OCI-LY7 (cell line): ENCODE measurements around the gene TBXA2R. TPM values are rescaled to one million over a fixed set of nuclear protein-coding genes. Genes with fewer than 3 reads are reported as not detected.

Experiments used
- BruUV-seq: library from RNA; stranded (reverse); fragments of 400-500 nt; replicated peaks from 2 replicates; lab custom pipeline; 2021; lab: Mats Ljungman, UMichigan
- CTCF ChIA-PET: fragments of 300-600 bp; sonication (Branson Sonifier 250); formaldehyde crosslinking; loops from one replicate; lab custom pipeline; 2022; ENCODE audit warnings: antibody characterized with exemption; ENCODE audit not compliant: unreplicated experiment; lab: Charles Lee
- POLR2A ChIA-PET: fragments of 300-600 bp; sonication (Branson Sonifier 250); formaldehyde crosslinking; loops from one replicate; lab custom pipeline; 2022; ENCODE audit warnings: antibody characterized with exemption; lab: Charles Lee
- DNase-seq: peaks from one replicate; pipeline ENCODE4 v3.0.0-alpha.2; 2015; ENCODE audit warnings: low spot score
- H2AFZ ChIP-seq: fragments of 200-600 bp; sonication (generic), shearing (Covaris generic); 2 replicates; pipeline ENCODE4 v1.6.1; 2014; ENCODE audit warnings: mild to moderate bottlenecking, antibody characterized with exemption, low read length, moderate library complexity
- H3K27ac ChIP-seq: fragments of 200-600 bp; sonication (generic); 2 replicates; pipeline ENCODE4 v1.5.1; 2014; ENCODE audit warnings: mixed run types, low read depth, mild to moderate bottlenecking, moderate library complexity, low read length, inconsistent platforms; ENCODE audit not compliant: poor library complexity, severe bottlenecking
- H3K36me3 ChIP-seq: fragments of 200-600 bp; sonication (generic); 2 replicates; pipeline ENCODE4 v1.6.1; 2014; ENCODE audit warnings: mild to moderate bottlenecking, antibody characterized with exemption, low read length, moderate library complexity, mixed read lengths; ENCODE audit not compliant: insufficient read depth
- H3K4me1 ChIP-seq: fragments of 200-600 bp; sonication (generic); 2 replicates; pipeline ENCODE4 v1.5.1; 2014; ENCODE audit warnings: mild to moderate bottlenecking, low read length; ENCODE audit not compliant: insufficient read depth, poor library complexity, severe bottlenecking
- H3K4me2 ChIP-seq: fragments of 200-600 bp; sonication (generic); 2 replicates; pipeline ENCODE4 v1.6.1; 2014; ENCODE audit warnings: mild to moderate bottlenecking, low read length
- H3K4me3 ChIP-seq: fragments of 200-600 bp; sonication (generic); 2 replicates; pipeline ENCODE4 v1.5.1; 2014; ENCODE audit warnings: mild to moderate bottlenecking, low read depth, low read length; ENCODE audit not compliant: poor library complexity, severe bottlenecking
- H3K79me2 ChIP-seq: fragments of 200-600 bp; sonication (generic); 2 replicates; pipeline ENCODE4 v1.6.1; 2016; ENCODE audit warnings: low read depth, mild to moderate bottlenecking, low read length, moderate library complexity, mixed read lengths; ENCODE audit not compliant: insufficient read depth
- H3K9me2 ChIP-seq: fragments of 200-600 bp; sonication (generic); 2 replicates; pipeline ENCODE4 v1.6.1; 2016; ENCODE audit warnings: mild to moderate bottlenecking, low read length, mixed read lengths; ENCODE audit not compliant: insufficient read depth
- H3K9me3 ChIP-seq: fragments of 200-600 bp; sonication (generic); 2 replicates; pipeline ENCODE4 v1.6.1; 2014; ENCODE audit warnings: mild to moderate bottlenecking, mixed run types, low read length, mixed read lengths
- H4K20me1 ChIP-seq: fragments of 200-600 bp; sonication (generic); 2 replicates; pipeline ENCODE4 v1.6.1; 2014; ENCODE audit warnings: mild to moderate bottlenecking, antibody characterized with exemption, low read length, moderate library complexity, mixed read lengths; ENCODE audit not compliant: insufficient read depth
- EZH2phosphoT487 ChIP-seq: fragments of 200-600 bp; sonication (generic); IDR thresholded peaks from 2 replicates; pipeline ENCODE4 v1.6.1; 2018; ENCODE audit warnings: low read depth, borderline replicate concordance, mild to moderate bottlenecking, mixed run types, antibody characterized with exemption, low read length, moderate library complexity, mixed read lengths
- intact Hi-C: fragments of 100-400 bp; cut with micrococcal nuclease; formaldehyde crosslinking; loops from one replicate; pipeline ENCODE4 v1.10.0; 2022; ENCODE audit not compliant: unreplicated experiment
- total RNA-seq, 2 experiments: library from RNA; depleted of rRNA in 1 of 2; stranded (reverse); fragments of >200 nt in 1 of 2; shearing (Covaris generic) in 1 of 2; gene quantifications; 2 replicates each; pipeline ENCODE4 v1.2.3, GENCODE V29; 2014 to 2022
- TF ChIP-seq, protein P1 (sequence below): fragments of 200-600 bp; sonication (generic); conservative IDR thresholded peaks from 2 replicates; pipeline ENCODE4 v1.5.1; 2014; ENCODE audit warnings: mild to moderate bottlenecking, antibody characterized with exemption, low read length, moderate library complexity, mixed read lengths

The TBXA2R gene
- total RNA-seq, 2 experiments from 2014 or later: not detected

DNA sequence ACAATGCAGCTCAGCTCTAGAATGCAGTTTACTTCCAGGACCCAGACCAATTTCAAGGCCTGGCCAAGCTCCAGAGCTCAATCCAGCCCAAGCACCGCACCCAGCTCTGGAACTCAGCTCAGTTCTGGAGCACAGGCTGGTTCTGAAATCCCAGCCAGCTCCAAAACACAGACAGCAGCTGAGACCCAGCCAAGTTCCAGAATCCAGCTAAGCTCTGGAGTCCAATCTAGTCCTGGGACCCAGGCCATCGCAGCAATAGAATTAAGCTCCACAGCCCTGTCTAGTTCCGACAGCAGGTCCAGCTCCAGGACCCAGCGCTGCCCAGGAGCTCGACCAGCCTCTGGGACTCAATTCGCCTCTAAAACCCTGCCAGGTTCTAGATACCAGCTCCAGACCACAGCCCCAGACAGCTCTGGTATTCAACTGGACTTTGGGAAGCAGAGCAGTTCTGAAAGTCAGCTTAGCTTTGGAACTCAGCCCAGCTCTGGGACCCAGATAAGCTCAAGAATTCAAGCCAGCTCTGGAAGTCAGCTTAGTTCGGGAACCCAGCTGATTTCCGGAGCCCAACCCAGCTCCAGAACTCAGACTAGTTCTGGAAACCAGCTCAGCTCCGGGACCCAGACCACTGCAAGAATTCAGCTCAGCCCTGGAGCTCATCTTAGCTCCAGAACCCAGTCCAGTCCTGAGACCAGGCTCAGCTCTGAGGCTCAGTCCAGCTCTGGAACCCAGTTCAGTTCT lies 14.6 kb downstream of the TBXA2R start:
- DNase-seq: no peak
- Histone ChIP-seq H3K4me1 (no peaks in the 10 kb centered on the region), H3K36me3 (no peaks in the 10 kb centered on the region), H4K20me1 (no peaks in the 10 kb centered on the region), H3K9me3 (no peaks in the 10 kb centered on the region; the same call in 1 of the 2 replicates), H3K4me3 (no peak overlapping the region), H2AFZ (no peak overlapping the region), H3K9me2 (no peaks in the 10 kb centered on the region), H3K79me2 (no peaks in the 10 kb centered on the region), H3K27ac (no peak overlapping the region), H3K4me2 (no peak overlapping the region)
- POLR2A ChIA-PET: interaction anchor here (0.5 to 0.6 kb wide), 2 partner anchors 10 to 1796 kb away, joined by 3 read pairs; no protein-coding TSS in a partner anchor
- BruUV-seq: no TSS peak
- intact Hi-C loops: no loop called here
- CTCF ChIA-PET: no interaction called here
- TF ChIP-seq EZH2phosphoT487: no peak
- TF ChIP-seq, protein P1, sequence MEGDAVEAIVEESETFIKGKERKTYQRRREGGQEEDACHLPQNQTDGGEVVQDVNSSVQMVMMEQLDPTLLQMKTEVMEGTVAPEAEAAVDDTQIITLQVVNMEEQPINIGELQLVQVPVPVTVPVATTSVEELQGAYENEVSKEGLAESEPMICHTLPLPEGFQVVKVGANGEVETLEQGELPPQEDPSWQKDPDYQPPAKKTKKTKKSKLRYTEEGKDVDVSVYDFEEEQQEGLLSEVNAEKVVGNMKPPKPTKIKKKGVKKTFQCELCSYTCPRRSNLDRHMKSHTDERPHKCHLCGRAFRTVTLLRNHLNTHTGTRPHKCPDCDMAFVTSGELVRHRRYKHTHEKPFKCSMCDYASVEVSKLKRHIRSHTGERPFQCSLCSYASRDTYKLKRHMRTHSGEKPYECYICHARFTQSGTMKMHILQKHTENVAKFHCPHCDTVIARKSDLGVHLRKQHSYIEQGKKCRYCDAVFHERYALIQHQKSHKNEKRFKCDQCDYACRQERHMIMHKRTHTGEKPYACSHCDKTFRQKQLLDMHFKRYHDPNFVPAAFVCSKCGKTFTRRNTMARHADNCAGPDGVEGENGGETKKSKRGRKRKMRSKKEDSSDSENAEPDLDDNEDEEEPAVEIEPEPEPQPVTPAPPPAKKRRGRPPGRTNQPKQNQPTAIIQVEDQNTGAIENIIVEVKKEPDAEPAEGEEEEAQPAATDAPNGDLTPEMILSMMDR: no peak

GRCh38 chr19:3590991-3591659 lies 15.6 kb downstream of the TBXA2R start:
- POLR2A ChIA-PET: interaction anchor here (0.5 kb wide), 2 partner anchors 1612 to 1797 kb away, joined by 3 read pairs; no protein-coding TSS in a partner anchor
- intact Hi-C loops: no loop called here

More at GRCh38 chr19:3590991-3591659, 15.6 kb downstream of the TBXA2R start:
- TF ChIP-seq, protein P1: no peak
- no peak for TF ChIP-seq EZH2phosphoT487
- H3K4me2 ChIP-seq: no peak overlapping the region
- no peak overlapping the region for H3K27ac ChIP-seq
- no peak for DNase-seq
- no peak overlapping the region for H3K4me3 ChIP-seq
- H2AFZ ChIP-seq: no peak overlapping the region
- no peaks in the 10 kb centered on the region for H3K4me1 ChIP-seq
- no peaks in the 10 kb centered on the region for H3K79me2 ChIP-seq
- CTCF ChIA-PET: no interaction called here
- no peaks in the 10 kb centered on the region for H3K36me3 ChIP-seq
- H3K9me3 ChIP-seq: no peaks in the 10 kb centered on the region; the same call in 1 of the 2 replicates
- H4K20me1 ChIP-seq: no peaks in the 10 kb centered on the region
- BruUV-seq: no TSS peak
- H3K9me2 ChIP-seq: no peaks in the 10 kb centered on the region
